NCI-H1417 treated with DMSO at 0.1 percent for 48 hours (cell line): ENCODE results near the gene MAPKAP1.

Experiments used
- DNase-seq: peaks from one replicate; lab custom pipeline; 2025; lab: John Stamatoyannopoulos, UW

MAPKAP1 gene

GRCh38 chr9:125642311-125642710, 64.7 kb downstream of the MAPKAP1 start:
- no peak for DNase-seq

GRCh38 chr9:125639057-125639456, 68.0 kb downstream of the MAPKAP1 start:
- no peak for DNase-seq

- no peak for DNase-seq
Observed at GRCh38 chr9:125638239-125639045, 68.6 kb downstream of the MAPKAP1 start.

DNA sequence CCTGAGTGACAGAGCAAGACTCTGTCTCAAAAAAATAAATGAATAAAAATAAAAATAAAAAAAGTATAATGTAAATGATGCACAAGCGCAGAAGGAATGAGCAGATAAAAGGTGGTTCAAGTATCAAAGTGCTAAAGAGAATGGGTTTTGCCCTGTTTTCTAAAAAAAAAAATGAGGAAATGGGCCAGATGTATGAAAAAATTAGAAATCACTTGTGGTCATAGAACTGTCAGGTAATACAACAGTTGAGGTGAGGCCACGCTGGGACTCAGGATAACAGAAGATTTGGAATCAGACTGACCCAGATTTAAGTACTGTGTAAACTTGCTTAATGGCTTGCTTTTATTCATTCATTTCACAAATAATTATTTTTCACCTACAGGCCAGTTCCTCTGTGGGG, 69.8 kb downstream of the MAPKAP1 start:
- DNase-seq: no peak

DNA sequence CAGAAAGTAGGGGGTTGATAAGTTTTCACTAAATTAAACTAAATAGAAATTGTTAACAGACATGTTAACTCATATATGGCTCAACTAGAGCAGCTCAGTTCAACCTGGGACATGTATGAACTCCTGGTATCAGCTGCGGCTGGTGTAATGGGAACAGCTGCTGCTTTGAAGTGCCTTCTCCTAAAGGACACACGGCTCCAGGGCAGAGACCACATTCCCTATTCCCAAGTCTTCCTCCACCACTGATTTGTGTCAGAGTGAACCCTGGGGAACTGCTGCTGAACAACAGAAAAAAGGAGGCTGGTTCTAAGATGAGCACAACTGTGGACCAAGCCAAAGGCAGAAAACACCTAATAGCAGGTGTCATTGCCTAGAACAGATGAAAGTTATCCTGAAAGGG, 71.1 kb downstream of the MAPKAP1 start:
- no peak for DNase-seq

GRCh38 chr9:125634040-125634717, 72.8 kb downstream of the MAPKAP1 start:
- no peak for DNase-seq

DNA sequence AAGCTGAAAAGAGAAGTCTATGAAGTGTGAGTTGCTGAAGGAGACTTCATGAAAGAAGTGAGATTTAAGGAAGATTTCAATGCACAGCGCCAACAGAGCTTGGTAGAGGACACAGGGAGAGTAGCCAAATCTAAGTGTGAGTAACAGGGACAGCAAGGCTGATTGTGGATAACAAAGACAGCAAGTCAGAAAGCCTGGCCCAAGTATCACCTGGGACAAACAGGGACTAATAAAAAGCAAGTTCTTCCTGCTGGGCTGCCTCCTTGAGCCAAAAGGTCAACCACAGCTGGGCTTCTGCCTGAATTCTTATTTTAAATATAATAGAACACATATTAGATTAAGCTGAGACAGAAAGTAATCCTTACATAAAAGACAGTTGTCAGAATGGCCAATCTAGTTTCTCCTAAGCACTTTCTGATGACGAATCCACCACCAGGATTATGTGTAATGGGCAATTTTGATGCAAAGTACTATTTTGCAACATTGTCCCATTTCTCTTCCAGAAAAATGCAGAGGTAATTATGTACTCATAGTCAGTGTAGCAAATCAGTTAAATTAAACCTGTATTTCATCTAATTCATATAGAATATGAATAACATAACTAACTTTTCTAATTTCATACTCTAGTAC, 73.8 kb downstream of the MAPKAP1 start:
- no peak for DNase-seq

- DNase-seq: no peak
Observed at GRCh38 chr9:125632321-125633115, 74.5 kb downstream of the MAPKAP1 start.

DNA sequence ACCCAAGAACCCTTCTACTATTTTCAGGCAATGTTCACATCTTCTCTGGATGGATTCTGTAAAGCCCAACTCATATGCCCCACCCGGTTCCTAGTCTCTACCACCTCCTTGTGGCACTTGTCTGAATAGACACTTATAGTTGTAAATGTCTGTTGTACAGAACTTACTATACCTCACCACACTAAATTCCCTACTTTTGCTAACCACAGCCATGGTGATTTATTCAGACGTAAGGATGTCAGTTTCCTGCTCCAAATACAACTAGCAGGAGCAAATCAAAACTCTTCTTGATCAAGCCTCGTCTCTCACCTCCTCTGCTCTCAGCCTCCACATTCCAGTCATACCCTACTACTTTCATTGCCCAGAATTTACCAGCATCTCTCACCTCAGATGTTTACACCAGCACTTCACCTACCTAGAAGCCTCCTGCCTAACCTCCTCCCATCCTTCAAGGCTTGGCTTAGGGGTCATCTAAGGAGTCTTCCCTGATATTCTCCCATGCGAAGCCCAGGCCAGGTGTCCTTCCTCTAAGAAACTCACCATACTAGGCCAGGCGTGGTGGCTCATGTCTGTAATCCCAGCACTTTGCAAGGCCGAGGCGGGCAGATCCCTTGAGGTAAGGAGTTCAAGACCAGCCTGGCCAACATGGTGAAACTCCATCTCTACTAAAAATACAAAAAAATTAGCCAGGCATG, 75.5 kb downstream of the MAPKAP1 start:
- DNase-seq: no peak

DNA sequence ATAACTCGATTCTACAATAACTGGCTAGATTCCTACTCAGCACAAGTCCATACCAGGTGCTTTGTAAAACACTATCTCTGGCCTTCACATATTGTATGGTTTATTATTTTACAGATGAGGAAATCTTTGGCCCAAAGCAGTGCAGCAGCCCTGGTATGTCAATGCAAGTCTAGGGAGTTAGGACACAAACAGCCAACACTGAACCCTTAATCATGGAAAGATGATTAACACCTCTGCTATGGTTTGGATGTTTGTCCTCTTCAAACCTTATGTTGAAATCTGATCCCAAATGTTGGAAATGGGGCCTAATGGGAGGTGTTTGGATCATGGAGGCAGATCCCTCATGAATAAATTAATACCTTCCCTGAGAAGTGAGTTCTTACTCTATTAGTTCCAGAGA, 76.6 kb downstream of the MAPKAP1 start:
- DNase-seq: no peak

DNA sequence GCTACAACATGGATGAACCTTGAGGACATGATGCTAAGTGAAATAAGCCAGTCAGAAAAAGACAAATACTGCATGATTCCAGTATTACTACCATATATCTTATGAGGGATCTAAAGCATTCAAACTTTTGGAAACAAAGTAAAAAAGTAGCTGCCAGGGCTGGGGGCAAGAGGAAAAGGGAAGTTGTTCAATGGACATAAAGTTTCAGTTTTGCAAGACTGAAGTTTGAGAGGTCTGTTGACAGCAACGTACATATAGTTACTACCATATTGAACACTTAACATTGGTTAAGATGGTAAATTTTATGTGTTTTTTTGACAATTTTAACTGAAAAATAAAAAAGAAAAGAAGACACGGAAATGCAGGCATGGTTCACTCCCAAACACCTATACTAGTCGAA, 77.6 kb downstream of the MAPKAP1 start:
- no peak for DNase-seq

DNA sequence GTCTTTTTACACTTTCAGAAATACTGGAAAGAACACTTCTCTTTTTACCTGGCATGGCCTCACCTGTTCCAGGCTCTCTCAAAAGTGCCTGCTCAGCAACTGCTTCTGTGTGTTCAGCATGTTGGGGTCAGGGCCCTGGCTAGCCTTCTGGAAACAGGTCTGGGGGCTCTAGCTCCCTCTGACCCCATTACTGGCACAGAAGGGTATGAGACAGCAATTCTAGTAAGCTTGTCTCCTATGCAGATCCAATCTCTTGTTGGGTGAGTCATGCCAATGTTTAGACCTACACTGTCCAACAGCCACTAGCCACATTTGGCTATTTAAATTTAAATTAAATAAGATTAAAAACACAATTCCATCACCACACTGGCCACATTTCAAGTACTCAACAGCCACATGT, 80.8 kb downstream of the MAPKAP1 start:
- no peak for DNase-seq

DNA sequence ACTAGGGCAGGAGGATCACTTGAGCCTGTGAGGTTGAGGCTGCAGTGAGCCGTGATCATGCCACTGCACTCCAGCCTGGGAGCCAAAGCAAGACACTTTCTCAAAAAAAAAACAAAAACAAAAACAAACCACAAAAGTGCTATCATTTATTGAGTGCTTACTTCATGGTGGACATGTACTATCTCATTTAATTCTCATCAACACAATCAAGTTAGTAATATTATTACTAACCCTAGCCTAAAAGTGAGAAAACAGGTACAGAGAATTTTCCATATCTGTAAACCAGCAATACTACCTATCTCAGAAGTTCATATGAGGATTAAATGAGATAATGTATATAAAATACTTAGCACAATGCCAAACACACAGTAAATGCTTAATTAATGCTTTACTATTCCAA, 85.8 kb downstream of the MAPKAP1 start:
- no peak for DNase-seq

GRCh38 chr9:125620216-125620615, 86.8 kb downstream of the MAPKAP1 start:
- DNase-seq: no peak

DNA sequence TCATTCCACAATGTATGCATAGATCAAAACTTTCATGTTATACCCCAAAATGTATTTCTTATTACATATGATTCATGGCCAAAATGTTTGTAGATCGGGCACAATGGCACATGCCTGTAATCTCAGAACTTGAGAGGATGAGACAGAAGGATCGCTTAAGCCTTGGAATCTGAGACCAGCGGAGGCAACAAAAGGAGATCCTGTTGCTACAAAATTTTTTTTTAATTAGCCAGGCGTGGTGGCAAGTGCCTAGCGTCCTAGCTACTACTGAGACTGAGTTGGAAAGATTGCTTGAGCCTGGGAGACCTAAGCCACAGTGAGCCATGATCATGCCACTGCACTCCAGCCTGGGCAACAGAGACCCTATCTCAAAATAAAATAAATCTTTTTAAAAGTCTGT, 89.9 kb downstream of the MAPKAP1 start:
- no peak for DNase-seq

- DNase-seq: no peak
Observed at GRCh38 chr9:125613141-125613540, 93.9 kb downstream of the MAPKAP1 start.

- no peak for DNase-seq
Observed at GRCh38 chr9:125612616-125613015, 94.4 kb downstream of the MAPKAP1 start.

DNA sequence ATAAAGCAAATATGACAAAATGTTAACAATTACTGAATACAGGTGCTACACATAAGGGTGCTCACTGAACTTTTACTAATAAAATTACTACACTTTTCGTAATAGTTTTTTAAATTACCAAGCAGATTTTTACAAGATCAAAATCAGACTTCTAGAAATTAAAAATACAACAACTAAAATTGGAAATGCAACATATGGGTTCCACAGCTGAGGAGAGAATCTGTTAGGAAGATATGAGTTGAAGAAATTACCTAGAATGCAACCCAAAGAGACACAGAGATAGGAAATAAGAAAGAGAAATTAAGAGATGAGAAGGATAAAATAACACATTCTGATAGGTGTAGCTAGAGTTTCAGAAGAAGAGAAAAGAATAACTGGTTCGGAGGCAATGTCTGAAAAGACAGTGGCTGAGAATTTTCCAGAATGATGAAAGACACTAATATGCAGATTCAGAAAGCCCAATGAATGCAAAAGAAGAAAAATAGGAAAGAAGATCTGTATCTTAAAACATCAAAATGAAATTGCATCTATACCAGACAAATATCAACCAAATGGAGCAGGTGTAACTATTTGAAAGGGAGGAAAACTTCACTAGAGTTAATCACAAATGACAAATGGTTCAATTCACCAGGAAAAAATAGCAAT, 95.8 kb downstream of the MAPKAP1 start:
- no peak for DNase-seq

DNA sequence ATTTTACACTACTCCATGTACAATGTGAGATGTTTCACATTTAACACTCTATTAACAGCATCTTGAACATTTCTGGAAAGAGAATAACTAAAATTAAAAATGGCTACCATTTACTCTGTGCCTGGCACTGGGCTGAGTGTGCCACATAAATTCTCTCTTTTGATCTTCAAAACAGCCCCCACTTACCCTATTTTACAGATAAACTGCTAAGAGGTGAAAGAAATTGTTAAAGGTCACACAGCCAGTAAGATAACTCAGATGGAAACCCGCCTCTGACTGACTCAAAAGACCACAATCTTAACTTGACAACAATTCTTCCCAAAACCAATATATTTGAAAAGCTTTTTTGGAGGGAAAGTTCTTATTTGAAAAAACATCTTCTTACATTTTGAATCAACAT, 97.3 kb downstream of the MAPKAP1 start:
- no peak for DNase-seq

DNA sequence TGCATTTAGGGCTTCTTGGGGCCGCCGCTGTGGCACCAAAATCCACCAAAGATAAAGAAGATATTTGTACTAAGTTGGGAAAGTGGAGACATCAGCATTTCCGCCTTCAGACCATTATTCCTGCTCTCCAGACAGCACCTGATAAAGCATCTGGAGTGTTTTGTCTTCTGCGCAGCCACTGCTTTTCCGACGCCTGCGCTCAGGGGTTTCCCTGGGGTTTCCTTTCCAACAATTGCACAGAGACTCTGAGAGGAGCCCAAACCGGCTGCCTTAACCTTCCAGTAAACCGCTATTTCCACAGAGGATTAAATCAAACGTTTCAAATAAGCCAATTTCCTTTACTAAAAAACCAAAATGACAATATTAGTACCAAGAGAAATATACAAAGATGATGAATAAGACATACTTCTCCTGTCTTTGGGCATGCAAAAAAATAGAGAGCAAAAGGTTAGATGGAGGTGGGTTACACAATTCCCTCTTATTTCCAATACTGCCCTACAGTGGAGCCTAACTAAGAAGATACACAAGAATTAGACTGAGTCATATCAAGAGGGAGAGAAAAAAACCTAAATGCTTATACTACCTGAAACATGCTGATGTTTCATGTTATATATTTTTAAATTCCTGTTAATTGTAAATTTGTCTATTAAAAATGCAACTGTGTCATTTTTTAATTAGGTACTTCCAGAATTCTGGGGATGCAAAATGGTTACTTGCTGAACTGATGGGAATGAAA, 98.4 kb downstream of the MAPKAP1 start:
- no peak for DNase-seq

- no peak for DNase-seq
Observed at GRCh38 chr9:125604196-125604595, 102.8 kb downstream of the MAPKAP1 start.
